ENCODE results near the gene INTS12. TPM values are rescaled to one million over a fixed set of nuclear protein-coding genes. Genes with fewer than 3 reads are reported as not detected.

The INTS12 gene
- total RNA-seq, 4 donors from 2014 or later = 5.9 to 58.2 (median 19.8) TPM

Other genes with a start within 250 kb of the INTS12 start
- gene PPA2, start 234.6 kb downstream of the INTS12 start, total RNA-seq = 100 to 1,000 TPM in 3 of 4 donors, 10 to 100 TPM in 1; 94.4 to 964 (median 152) TPM
- 1 to 10 TPM in 1 of 4 donors, under 1 TPM in 1, not detected in 2; 0.26 to 3.7 TPM for gene ARHGEF38, start 156.1 kb downstream of the INTS12 start, total RNA-seq
- gene GSTCD, start 95 bp upstream of the INTS12 start, total RNA-seq = 10 to 100 TPM in 2 of 4 donors, 1 to 10 TPM in 2; 8.2 to 33.5 (median 15.3) TPM
- 10 to 100 TPM in 3 of 4 donors, 1 to 10 TPM in 1; 6.8 to 69.9 (median 36.3) TPM for gene NPNT, start 186.8 kb upstream of the INTS12 start, total RNA-seq

All from uterus (tissue), 4 donors.